Hepatocyte (in vitro differentiated cells): ENCODE results near the gene NPBWR2. TPM values are rescaled to one million over a fixed set of nuclear protein-coding genes. Genes with fewer than 3 reads are reported as not detected.

Experiments used
- DNase-seq: peaks from one replicate; pipeline ENCODE4 v3.0.0-alpha.2; 2016; ENCODE audit warnings: low spot score
- H2AFZ ChIP-seq: fragments of 200-600 bp; sonication (generic); 2 replicates; pipeline ENCODE4 v1.6.0; 2016; ENCODE audit warnings: antibody characterized with exemption, mild to moderate bottlenecking
- H3K27ac ChIP-seq: fragments of 200-600 bp; sonication (generic); 2 replicates; pipeline ENCODE4 v1.5.1; 2016; ENCODE audit warnings: mild to moderate bottlenecking
- H3K27me3 ChIP-seq: fragments of 200-600 bp; sonication (generic); 2 replicates; pipeline ENCODE4 v1.6.1; 2016
- H3K36me3 ChIP-seq: fragments of 200-600 bp; sonication (generic); replicated peaks from 2 replicates; pipeline ENCODE4 v1.5.1; 2016; ENCODE audit warnings: low read depth; ENCODE audit not compliant: insufficient read depth
- H3K4me1 ChIP-seq: fragments of 200-600 bp; sonication (generic); 2 replicates; pipeline ENCODE4 v1.5.1; 2016; ENCODE audit warnings: mild to moderate bottlenecking, moderate library complexity; ENCODE audit not compliant: insufficient read depth
- H3K4me2 ChIP-seq: fragments of 200-600 bp; sonication (generic); 2 replicates; pipeline ENCODE4 v1.6.0; 2016
- H3K4me3 ChIP-seq: fragments of 200-600 bp; sonication (generic); 2 replicates; pipeline ENCODE4 v1.5.1; 2016; ENCODE audit warnings: mild to moderate bottlenecking
- H3K79me2 ChIP-seq: fragments of 200-600 bp; sonication (generic); 2 replicates; pipeline ENCODE4 v1.6.0; 2017; ENCODE audit warnings: mild to moderate bottlenecking
- H3K9me2 ChIP-seq: fragments of 200-600 bp; sonication (generic); replicated peaks from 2 replicates; pipeline ENCODE4 v1.6.0; 2017; ENCODE audit warnings: mild to moderate bottlenecking; ENCODE audit not compliant: insufficient read depth
- H3K9me3 ChIP-seq: fragments of 200-600 bp; sonication (generic); 2 replicates; pipeline ENCODE4 v1.5.1; 2016; ENCODE audit warnings: low read depth, mild to moderate bottlenecking
- H4K20me1 ChIP-seq: fragments of 200-600 bp; sonication (generic); 2 replicates; pipeline ENCODE4 v1.6.0; 2016; ENCODE audit warnings: mild to moderate bottlenecking; ENCODE audit not compliant: insufficient read depth, poor library complexity, severe bottlenecking
- EZH2 ChIP-seq: fragments of 200-600 bp; sonication (generic); IDR thresholded peaks from 2 replicates; pipeline ENCODE4 v1.6.1; 2016; ENCODE audit warnings: antibody characterized with exemption, mild to moderate bottlenecking, borderline replicate concordance
- EZH2phosphoT487 ChIP-seq: fragments of 200-600 bp; sonication (generic); IDR thresholded peaks from one replicate; pipeline ENCODE4 v1.6.1; 2018; ENCODE audit warnings: antibody characterized with exemption, mild to moderate bottlenecking, low read depth, moderate library complexity; ENCODE audit not compliant: unreplicated experiment, severe bottlenecking
- whole genome bisulfite sequencing: methylation state at CpG from one replicate; pipeline ENCODE4 v1.1.6; 2016; ENCODE audit warnings: low lambda C conversion rate; ENCODE audit errors: missing lambda C conversion rate; 5-methylcytosine and 5-hydroxymethylcytosine counted together
- polyA plus RNA-seq: library from polyadenylated mRNA; unstranded; fragments of >200 nt; fragmentation: Nextera tagmentation; extraction: Ambion mirVana; gene quantifications from 2 replicates; pipeline ENCODE4 v1.2.1, GENCODE V29; 2016
- total RNA-seq: library from RNA; depleted of rRNA; stranded (reverse); fragments of >200 nt; gene quantifications from 2 replicates; pipeline ENCODE4 v1.2.3, GENCODE V29; 2014
- TF ChIP-seq, protein P1 (sequence below): fragments of 200-600 bp; sonication (generic); IDR thresholded peaks from 2 replicates; pipeline ENCODE4 v1.5.1; 2016; ENCODE audit warnings: antibody characterized with exemption, mild to moderate bottlenecking; ENCODE audit not compliant: poor library complexity

NPBWR2 gene
- total and polyA plus RNA-seq, 2 experiments from 2014 or later = not detected

DNA sequence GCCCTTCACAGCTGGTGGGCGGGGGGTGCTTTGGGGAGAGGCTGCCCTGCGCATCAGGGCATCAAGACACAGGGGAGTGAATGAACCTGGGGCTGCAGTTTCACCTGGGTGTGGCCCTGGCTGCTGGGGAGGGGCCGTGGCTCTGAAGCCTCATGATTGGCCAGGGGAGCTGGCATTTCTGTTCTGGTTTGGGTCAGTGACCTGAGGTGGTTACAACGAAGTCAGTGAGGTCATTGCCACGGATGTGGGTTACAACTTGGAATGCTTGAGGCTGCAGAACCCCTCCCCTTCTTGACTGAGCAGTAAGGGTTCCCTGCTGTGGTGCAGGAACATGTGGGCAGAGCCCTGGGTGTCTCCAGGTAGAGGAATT lies 41.4 kb downstream of the NPBWR2 start:
- TF ChIP-seq, protein P1, sequence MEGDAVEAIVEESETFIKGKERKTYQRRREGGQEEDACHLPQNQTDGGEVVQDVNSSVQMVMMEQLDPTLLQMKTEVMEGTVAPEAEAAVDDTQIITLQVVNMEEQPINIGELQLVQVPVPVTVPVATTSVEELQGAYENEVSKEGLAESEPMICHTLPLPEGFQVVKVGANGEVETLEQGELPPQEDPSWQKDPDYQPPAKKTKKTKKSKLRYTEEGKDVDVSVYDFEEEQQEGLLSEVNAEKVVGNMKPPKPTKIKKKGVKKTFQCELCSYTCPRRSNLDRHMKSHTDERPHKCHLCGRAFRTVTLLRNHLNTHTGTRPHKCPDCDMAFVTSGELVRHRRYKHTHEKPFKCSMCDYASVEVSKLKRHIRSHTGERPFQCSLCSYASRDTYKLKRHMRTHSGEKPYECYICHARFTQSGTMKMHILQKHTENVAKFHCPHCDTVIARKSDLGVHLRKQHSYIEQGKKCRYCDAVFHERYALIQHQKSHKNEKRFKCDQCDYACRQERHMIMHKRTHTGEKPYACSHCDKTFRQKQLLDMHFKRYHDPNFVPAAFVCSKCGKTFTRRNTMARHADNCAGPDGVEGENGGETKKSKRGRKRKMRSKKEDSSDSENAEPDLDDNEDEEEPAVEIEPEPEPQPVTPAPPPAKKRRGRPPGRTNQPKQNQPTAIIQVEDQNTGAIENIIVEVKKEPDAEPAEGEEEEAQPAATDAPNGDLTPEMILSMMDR = no peak
- TF ChIP-seq EZH2 (no peak), EZH2phosphoT487 (no peak)
- Histone ChIP-seq H3K27ac (no peak overlapping the region), H3K79me2 (peaks cover 12% of the 10 kb centered on the region), H3K36me3 (no peaks in the 10 kb centered on the region), H4K20me1 (no peaks in the 10 kb centered on the region), H3K4me3 (no peak overlapping the region), H2AFZ (no peak overlapping the region), H3K9me3 (no peaks in the 10 kb centered on the region), H3K9me2 (no peaks in the 10 kb centered on the region), H3K4me2 (no peak overlapping the region), H3K27me3 (no peaks in the 10 kb centered on the region), H3K4me1 (peaks cover 13% of the 10 kb centered on the region)
- DNase-seq = no peak
- WGBS = 52% methylated on average over 5 of the region's 5 CpGs

DNA sequence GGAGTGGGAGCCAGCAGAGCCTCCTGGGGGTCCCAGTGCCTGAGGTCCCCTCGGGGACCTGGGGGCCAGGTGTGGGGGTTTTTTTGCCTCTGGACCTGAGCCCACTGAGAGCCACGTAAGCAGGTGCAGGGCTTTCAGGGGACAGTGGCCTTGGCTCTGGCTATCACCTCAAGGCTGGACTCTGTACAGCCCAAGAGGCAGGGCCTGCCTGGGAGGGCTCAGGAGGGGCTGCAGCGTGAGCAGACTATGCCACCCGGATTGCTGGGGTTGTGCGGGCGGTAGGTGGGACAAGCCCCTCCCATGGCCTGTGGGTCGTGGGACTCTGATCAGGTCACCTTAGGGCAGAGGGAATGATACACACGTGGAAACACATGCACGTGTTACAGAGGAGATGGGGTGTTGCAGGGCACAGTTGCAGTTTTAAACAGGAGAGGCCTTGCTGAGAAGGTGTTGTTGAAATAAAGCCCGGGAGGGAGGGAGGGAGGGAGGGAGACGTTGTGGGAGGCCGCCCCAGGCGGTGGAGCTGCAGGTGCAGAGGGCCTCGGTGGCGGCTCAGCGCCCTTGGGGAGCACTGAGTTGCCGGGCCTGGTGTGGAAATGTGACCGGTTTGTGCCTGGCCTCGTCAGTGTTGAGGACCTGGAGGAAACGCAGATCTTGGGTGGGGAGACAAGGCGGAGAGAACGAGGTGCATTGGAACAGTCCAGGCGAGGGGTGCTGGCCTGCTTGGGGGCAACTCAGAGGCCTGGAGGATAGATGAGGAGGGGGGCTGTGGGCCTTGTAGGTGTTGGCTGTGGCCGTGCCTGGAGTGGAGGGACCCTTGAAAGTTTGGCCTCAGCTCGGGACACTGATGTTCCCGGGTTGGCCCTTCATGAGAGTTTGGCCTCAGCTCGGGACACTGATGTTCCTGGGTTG lies 42.0 kb downstream of the NPBWR2 start:
- peaks cover 12% of the 10 kb centered on the region for H3K79me2 ChIP-seq
- H3K4me3 ChIP-seq = no peak overlapping the region
- 81% methylated on average over 24 of the region's 27 CpGs for WGBS
- no peak overlapping the region for H3K27ac ChIP-seq
- DNase-seq = no peak
- H4K20me1 ChIP-seq = no peaks in the 10 kb centered on the region
- H3K9me2 ChIP-seq = no peaks in the 10 kb centered on the region
- TF ChIP-seq, protein P1 = no peak
- no peak for TF ChIP-seq EZH2phosphoT487
- TF ChIP-seq EZH2 = no peak
- H3K9me3 ChIP-seq = no peaks in the 10 kb centered on the region
- H3K27me3 ChIP-seq = no peaks in the 10 kb centered on the region
- H3K4me2 ChIP-seq = no peak overlapping the region
- no peak overlapping the region for H2AFZ ChIP-seq
- peaks cover 13% of the 10 kb centered on the region for H3K4me1 ChIP-seq
- H3K36me3 ChIP-seq = no peaks in the 10 kb centered on the region

DNA sequence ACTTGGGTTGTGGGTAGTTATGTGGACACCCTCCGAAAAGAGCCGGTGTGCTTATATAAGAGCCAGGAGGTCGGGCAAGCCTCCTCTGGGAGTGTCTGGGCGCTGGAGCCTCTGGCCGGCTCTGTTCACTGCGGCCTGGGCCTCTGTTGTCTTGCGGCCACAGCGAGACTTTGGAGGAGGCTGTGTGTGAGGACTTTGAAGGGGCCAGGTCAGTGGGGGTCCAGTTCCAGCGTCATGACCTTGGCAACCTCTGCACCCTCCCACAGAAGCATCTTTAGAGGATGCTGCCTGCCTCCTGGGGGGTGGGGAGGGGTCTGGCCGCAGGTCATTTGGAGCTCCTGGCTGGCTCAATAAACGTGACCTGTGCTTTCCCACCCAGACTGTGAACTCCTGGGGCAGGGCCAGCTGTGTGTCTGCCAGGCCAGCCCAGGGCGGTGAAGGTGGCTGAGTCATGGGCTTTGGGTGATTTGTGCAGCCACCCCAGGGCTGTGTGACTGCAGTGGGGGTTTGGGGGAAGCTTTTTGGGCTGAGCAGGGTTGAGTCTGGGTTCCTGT lies 43.1 kb downstream of the NPBWR2 start:
- Histone ChIP-seq H3K36me3 (no peaks in the 10 kb centered on the region), H3K4me3 (peak overlapping the region; percentile 98), H3K27me3 (no peaks in the 10 kb centered on the region), H3K4me2 (peak overlapping the region; percentile 95), H3K9me3 (no peaks in the 10 kb centered on the region), H3K9me2 (no peaks in the 10 kb centered on the region), H3K79me2 (peaks cover 12% of the 10 kb centered on the region), H2AFZ (no peak overlapping the region), H4K20me1 (no peaks in the 10 kb centered on the region), H3K4me1 (peaks cover 13% of the 10 kb centered on the region), H3K27ac (peak overlapping the region; percentile 34)
- no peak for TF ChIP-seq EZH2
- TF ChIP-seq, protein P1 = no peak
- TF ChIP-seq EZH2phosphoT487 = no peak
- no peak for DNase-seq
- 66% methylated on average over 12 of the region's 12 CpGs for WGBS
